ENCODE measurements around the gene ZEB1.

The ZEB1 gene

GRCh38 chr10:31290386-31290785, 28.6 kb upstream of the ZEB1 start:
- Histone ChIP-seq H3K36me3 (ENCODE audit: control insufficient read depth in 2 of 2, insufficient read depth in 1 of 2, low read length in 2 of 2) (no peaks in the 10 kb centered on the region), H3K27ac (ENCODE audit: extremely low read depth, low read depth, low read length) (no peak overlapping the region), H3K4me1 (ENCODE audit: control insufficient read depth, insufficient read depth, low read length) (no peaks in the 10 kb centered on the region), H3K9me3 (ENCODE audit: control insufficient read depth, insufficient read depth, low read depth, low read length) (no peaks in the 10 kb centered on the region), H3K4me3 (ENCODE audit: low read depth, low read length) (no peak overlapping the region)
- ChIA-PET CTCF (interaction anchor here (0.6 kb wide), 1 partner anchor 17 kb away, joined by 3 read pairs; no protein-coding TSS in a partner anchor), POLR2A (no interaction called here)
- TF ChIP-seq GLI2 (tag by site-specific recombination; IDR thresholded peaks at IDR 0.05; ENCODE audit: borderline replicate concordance, low read depth) (no peak), ZNF202 (tag by site-specific recombination; IDR thresholded peaks at IDR 0.05; ENCODE audit: borderline replicate concordance) (no peak), BCL11A (tag by site-specific recombination; IDR thresholded peaks at IDR 0.05; ENCODE audit: low read depth) (no peak), ZXDB (tag by site-specific recombination; IDR thresholded peaks at IDR 0.05) (no peak), PATZ1 (tag by site-specific recombination; IDR thresholded peaks at IDR 0.05) (no peak), ZNF654 (tag by site-specific recombination; IDR thresholded peaks at IDR 0.05; ENCODE audit: low read depth) (no peak), HIC1 (tag by site-specific recombination; IDR thresholded peaks at IDR 0.05) (no peak)

- Histone ChIP-seq H3K27ac (ENCODE audit: extremely low read depth, low read depth, low read length) (no peak overlapping the region), H3K4me1 (ENCODE audit: control insufficient read depth, insufficient read depth, low read length) (no peaks in the 10 kb centered on the region), H3K36me3 (ENCODE audit: control insufficient read depth in 2 of 2, insufficient read depth in 1 of 2, low read length in 2 of 2) (no peaks in the 10 kb centered on the region), H3K9me3 (ENCODE audit: control insufficient read depth, insufficient read depth, low read depth, low read length) (no peaks in the 10 kb centered on the region), H3K4me3 (ENCODE audit: low read depth, low read length) (no peak overlapping the region)
- TF ChIP-seq ZNF555 (tag by site-specific recombination; conservative IDR thresholded peaks at IDR 0.05) = no peak
- TF ChIP-seq GLIS2 (tag by site-specific recombination; IDR thresholded peaks at IDR 0.05) = no peak
- TF ChIP-seq ZBTB6 (tag by site-specific recombination; IDR thresholded peaks at IDR 0.05) = no peak
- no peak for TF ChIP-seq ZNF830 (tag by site-specific recombination; IDR thresholded peaks at IDR 0.05; ENCODE audit: low read depth)
- TF ChIP-seq SP2 (tag by site-specific recombination; IDR thresholded peaks at IDR 0.05) = no peak
- TF ChIP-seq ZNF19 (tag by site-specific recombination; IDR thresholded peaks at IDR 0.05; ENCODE audit: low read depth) = no peak
- no peak for TF ChIP-seq HOXD13 (CRISPR knock-in tag; IDR thresholded peaks at IDR 0.05; ENCODE audit: borderline replicate concordance)
- no peak for TF ChIP-seq ZSCAN23 (tag by site-specific recombination; IDR thresholded peaks at IDR 0.05)
- TF ChIP-seq ZNF596 (tag by site-specific recombination; IDR thresholded peaks at IDR 0.05) = no peak
- TF ChIP-seq MEIS1 (CRISPR knock-in tag; IDR thresholded peaks at IDR 0.05; ENCODE audit: borderline replicate concordance) = no peak
- TF ChIP-seq ZNF654 (tag by site-specific recombination; IDR thresholded peaks at IDR 0.05; ENCODE audit: low read depth) = no peak
- TF ChIP-seq ZNF747 (tag by site-specific recombination; IDR thresholded peaks at IDR 0.05) = no peak
- no peak for TF ChIP-seq ZNF658 (tag by site-specific recombination; IDR thresholded peaks at IDR 0.05)
- TF ChIP-seq ZBTB17 (tag by site-specific recombination; IDR thresholded peaks at IDR 0.05) = no peak
- no peak for TF ChIP-seq ZNF571 (tag by site-specific recombination; IDR thresholded peaks at IDR 0.05)
- no peak for TF ChIP-seq KLF10 (tag by site-specific recombination; IDR thresholded peaks at IDR 0.05)
- no peak for TF ChIP-seq ZNF549 (tag by site-specific recombination; IDR thresholded peaks at IDR 0.05)
- no peak for TF ChIP-seq KLF8 (tag by site-specific recombination; IDR thresholded peaks at IDR 0.05)
- ChIA-PET CTCF (no interaction called here), POLR2A (no interaction called here)
Observed at GRCh38 chr10:31291123-31291522, 27.9 kb upstream of the ZEB1 start.

Measured in HEK293 (cell line).